Hepatic stellate cell (primary cell): ENCODE data around the gene LINGO1.

Experiments used
- DNase-seq: peaks from one replicate; pipeline ENCODE4 v3.0.0; 2011; ENCODE audit warnings: low spot score

LINGO1 gene

GRCh38 chr15:77657634-77658238 is 25.0 kb upstream of the LINGO1 start:
- no peak for DNase-seq

DNA sequence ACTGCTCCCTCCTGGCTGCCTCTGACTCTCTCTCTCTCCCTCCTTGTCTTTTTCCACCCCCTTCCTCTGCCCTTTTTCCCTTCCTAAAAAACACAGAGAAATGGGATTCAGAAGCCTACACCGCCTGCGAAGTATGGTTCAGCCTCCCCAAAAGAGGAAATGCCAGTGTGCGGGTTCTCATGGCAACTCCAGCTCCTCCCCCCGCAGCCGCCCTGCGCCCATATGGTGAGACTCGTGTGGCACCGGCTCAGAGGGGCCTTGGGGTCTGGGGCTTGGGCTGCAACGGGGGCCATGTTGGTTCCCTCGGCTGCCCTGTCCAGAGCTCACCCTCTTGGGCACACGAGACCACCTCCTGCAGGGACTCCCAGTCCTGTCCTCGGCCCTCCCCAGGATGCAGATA is 23.6 kb upstream of the LINGO1 start:
- DNase-seq, result no peak

DNA sequence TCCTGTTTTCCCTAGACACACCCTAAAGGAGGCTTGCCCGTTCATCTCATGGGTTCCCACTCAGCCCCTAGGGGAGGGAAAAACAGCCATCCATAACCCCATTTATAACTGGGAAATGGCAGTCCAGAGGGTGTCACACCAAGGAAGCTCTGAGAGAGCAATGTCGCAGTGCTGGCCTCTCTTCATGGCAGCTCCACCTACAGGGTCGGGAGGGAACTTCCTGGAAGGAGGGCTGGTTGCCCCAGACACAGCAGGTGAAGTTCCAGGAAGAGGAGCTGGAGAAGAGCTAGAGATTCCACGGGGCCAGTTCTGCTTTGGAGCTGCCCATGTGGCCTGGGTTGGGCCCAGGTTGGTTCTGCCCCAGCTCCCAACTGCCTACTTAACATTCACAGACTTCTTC is 22.3 kb upstream of the LINGO1 start:
- DNase-seq, result no peak

GRCh38 chr15:77653832-77654480 is 21.2 kb upstream of the LINGO1 start:
- no peak for DNase-seq

DNA sequence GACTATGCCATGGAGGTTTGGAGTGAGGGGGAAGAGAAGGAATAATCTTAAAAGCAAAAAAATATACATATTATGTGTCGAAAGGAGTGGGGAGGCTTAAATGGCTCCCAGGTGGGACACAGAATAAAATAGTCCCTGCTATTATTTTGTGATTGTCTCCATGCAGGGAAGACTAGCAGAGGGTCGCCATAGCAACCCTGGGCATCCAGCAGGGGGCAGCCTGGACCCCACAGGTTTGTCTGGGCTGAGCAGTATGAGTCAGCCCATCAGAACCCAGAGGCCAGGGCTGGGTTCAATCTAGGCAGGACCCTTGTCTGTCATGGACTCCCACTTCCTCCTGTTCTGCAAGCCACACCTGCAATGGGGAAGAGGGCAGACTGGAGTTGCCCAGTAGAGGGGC is 17.6 kb upstream of the LINGO1 start:
- no peak for DNase-seq

- no peak for DNase-seq
Observed at GRCh38 chr15:77649610-77650009, 16.9 kb upstream of the LINGO1 start.

DNA sequence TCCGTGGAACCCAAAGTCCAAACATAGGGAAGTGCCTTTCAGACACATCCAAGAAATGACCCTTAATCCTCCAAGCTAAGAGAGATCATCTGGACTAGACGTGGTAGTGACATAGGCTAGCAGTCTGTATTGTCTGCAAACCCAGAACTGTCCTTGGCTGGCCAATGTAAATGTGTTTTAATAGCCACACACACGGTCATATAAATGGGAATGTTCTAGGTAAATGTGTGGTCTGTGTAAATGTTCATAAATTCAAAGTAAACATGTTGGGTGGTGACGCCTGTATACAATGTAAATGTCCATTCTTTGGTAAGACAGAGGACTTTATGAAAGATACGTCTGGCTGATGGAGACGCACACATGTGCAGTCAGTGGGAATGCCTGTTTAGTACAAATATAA is 16.3 kb upstream of the LINGO1 start:
- no peak for DNase-seq

DNA sequence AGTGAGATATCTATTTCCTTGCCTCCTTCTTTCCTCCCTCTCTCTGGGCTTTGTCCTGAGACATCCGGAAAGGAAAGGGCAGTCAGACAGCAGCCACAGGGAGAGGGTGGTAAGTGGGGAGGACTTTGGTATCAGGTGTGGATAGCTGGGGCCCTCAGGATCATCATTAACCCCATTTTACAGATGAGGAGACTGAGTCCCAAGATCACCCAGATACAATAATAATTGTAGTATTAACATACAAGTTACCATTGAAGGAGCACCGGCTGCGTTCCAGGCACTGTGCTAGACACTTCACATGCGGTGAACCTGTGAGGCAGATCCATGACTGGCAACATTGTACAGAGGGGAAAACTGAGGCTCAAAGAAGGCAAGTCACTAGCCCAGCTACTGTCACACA is 15.2 kb upstream of the LINGO1 start:
- DNase-seq, result no peak

DNA sequence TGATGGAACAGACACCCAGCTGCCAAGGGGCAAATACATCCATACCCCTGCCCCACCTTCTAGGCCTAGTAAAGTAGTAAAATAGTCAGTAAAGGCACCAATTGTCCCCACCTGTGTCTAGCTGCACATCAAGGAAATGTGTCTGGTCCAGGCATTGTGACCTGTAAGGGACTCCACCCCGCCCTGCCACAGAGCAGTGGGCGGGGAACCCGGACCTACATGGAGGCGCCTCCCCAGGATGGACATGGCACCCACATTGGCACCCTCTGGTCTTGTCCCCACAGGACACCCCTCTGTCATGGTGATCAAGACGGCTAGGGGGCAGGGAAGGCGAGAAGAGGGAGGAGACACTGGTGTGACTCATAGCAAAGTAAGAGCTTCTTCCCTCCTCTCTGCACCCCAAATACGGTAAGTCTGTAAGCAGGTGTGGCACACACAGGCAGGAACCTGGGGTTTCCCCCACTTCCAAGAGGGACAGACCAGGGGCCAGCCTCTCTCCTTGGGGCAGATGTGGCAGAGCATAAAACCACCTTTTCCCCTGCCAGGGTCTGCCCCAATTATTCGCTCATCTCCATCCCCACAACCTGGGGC is 13.5 kb upstream of the LINGO1 start:
- no peak for DNase-seq

GRCh38 chr15:77645602-77646001 is 12.9 kb upstream of the LINGO1 start:
- no peak for DNase-seq

- no peak for DNase-seq
Observed at GRCh38 chr15:77644543-77645247, 12.0 kb upstream of the LINGO1 start.

- no peak for DNase-seq
Observed at GRCh38 chr15:77643764-77644163, 11.1 kb upstream of the LINGO1 start.

- DNase-seq, result no peak
Observed at GRCh38 chr15:77642793-77643430, 10.2 kb upstream of the LINGO1 start.

DNA sequence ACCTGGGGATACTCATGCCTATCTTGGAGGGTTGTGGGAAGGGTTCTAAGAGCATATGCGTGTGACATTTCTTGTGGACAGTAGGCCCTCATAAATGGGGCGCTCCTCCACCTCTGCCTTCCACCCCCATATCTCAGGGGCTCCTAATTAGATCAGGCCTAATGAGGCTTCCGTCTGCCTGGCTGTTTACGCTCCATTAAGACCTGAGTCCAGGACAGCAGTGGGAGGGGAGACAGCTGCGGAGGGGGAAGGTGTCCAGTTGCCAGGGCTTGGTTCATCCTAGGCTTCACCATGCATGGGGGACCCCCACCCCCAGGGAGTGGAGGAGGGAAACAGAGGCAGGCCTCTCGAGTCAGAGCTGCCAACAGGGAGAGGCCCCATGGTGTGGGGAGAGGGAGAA is 9.3 kb upstream of the LINGO1 start:
- no peak for DNase-seq

- DNase-seq, result no peak
Observed at GRCh38 chr15:77640615-77641014, 7.9 kb upstream of the LINGO1 start.

DNA sequence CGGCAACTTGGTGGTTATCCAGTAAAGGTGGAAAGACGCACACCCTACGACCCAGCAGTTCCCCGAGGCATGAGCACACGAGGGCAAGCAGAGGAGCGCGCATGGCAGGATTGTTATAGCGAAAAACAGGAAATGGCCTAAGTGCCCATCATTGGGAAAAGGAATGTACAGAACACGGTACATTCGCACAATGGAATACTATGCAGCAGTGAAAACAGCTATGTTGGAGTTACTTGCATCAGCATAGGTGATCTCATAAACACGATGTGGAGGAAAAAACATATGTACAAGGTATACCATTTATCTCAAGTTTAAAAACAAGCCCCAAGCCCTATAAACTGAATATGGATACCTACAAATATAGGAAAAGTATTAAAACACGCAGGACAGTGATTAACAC is 6.7 kb upstream of the LINGO1 start:
- DNase-seq, result no peak

GRCh38 chr15:77637851-77638692 is 5.4 kb upstream of the LINGO1 start:
- DNase-seq, result no peak

DNA sequence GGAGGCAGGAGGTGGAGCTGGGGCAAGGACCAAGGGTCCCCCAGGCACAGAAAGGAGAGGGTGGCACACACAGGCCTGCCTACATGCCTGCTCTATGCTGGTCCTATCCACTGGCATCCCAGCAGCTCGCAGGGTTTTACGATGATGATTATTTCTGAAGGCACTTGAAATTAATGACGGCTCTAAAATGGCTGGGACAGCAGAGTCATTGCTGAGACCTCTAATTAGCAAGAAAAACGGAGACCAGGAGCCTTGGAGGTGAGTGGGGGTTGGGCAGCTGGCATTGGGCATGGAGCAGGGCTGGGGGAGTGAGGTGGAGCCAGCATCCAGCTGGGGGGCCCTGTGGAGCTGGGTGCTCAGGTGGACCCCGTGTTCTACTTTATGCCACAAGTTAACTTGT is 3.5 kb upstream of the LINGO1 start:
- DNase-seq, result no peak

- DNase-seq, result peak; percentile 61
Observed at GRCh38 chr15:77634266-77634962, 1.7 kb upstream of the LINGO1 start.

GRCh38 chr15:77633913-77634265 is 1.2 kb upstream of the LINGO1 start:
- DNase-seq, result no peak
